Measurements from ENCODE around the gene UGT1A4.
A peak's percentile ranks its signal among the peaks of the same experiment; 100 is the strongest.
"Not testable (repeated sequence)": the region's sequence is repeated elsewhere in the genome, so short reads cannot be mapped to it uniquely, and the experiment has no call there.

UGT1A4 gene

DNA sequence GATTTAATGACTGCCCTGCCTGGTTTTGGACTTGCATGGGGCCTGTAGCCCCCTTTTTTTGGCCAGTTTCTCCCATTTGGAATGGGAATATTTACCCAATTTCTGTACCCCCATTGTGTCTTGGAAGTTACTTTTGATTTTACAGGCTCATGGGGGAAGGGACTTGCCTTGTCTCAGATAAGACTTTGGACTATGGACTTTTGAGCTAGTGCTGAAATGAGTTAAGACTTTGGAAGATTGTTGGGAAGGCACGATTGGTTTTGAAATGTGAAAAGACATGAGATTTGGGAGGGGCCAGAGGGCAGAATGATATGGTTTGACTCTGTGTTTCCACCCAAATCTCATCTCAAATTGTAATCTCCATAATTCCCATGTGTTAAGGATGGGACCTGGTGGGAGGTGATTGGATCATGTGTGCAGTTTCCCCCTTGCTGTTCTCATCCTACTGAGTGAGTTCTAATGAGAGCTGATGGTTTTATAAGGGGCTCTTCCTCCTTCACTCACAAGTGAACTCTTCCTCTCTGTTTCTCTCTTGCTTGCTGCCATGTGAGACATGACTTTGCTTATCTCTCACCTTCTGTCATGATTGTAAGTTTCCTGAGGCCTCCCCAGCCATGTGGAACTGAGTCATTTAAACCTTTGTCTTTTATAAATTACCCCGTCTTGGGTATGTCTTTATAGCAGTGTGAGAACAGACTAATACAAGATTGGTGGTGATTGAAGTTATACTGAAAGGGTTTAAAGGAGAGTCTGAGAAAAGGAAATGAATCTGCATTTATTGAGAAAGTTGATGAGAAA lies 32.9 kb downstream of the UGT1A4 start:
- DNase-seq, result not testable (repeated sequence)

DNA sequence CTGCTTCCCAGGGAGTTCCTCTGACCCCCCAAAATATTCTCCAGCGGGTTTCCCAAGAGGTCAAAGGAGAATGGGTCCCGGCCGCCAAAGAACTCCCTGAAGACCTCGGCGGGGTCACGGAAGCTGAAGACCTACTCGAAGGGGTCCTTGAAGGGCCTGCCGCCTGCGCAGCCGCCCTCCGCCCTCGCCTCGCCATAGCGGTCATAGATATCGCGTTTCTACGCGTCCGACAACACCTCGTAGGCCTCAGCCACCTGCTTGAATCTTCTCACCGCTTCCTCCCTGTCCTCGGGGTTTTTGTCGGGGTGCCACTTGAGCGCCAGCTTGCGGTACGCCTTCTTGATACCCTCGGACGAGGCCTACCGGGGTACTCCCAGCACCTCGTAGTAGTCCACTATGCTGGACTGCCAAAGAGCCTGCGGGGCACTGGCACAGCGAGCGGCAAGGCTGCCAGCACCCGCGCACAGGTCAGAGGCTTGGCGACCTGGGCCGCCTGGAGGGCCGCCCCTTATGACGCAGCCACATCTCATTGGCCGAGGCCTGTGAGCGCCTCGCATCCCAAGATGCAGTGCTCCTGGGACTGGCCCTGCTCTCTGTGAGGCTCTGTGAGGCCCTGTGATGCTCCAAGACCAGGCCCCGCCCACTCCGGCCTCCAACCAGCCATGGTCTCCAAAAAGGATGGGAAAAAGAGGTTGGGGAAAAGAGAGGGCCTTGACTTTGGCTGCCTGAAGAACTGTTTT lies 36.5 kb downstream of the UGT1A4 start:
- DNase-seq, result no peak

- DNase-seq, result no peak
Measured at GRCh38 chr2:233756429-233757081, 38.0 kb downstream of the UGT1A4 start.

DNA sequence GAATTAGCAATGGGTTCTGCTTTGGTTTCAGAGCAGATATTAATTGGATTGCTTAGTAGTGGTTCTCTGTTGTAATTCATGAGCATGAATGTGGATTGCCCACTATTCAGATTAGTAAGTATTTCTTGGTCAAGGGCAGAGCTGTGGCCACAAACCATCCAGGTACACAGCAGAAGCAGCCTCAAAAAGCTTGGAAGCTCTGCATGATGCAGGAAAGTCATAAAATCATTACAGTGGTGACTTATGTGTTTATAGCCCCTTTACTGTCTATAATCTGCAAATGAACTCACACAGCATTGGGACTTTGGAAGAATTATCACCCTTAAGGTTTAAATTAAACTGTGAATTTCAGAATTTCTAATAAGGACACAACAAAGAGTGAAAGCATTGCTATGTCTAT lies 39.6 kb downstream of the UGT1A4 start:
- DNase-seq, result no peak

DNA sequence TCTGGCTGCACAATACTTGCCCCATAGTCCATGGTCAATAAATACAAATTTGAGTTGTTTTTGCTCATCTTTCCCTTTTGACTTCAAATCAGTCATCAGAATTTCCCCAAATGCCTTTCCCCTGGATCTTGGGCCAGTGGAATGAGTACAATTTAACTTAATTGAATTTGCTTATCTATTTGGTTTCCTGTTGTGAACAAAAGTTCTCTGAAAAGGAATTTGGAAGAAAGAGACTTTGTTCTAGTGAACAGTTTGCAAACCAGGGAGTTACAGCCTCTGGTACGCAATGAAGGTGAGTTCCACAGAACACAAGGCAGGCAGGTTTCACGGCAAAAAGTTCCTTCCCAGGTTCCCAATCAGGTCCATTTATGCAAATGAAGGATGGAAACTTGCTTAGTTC lies 40.3 kb downstream of the UGT1A4 start:
- no peak for DNase-seq

DNA sequence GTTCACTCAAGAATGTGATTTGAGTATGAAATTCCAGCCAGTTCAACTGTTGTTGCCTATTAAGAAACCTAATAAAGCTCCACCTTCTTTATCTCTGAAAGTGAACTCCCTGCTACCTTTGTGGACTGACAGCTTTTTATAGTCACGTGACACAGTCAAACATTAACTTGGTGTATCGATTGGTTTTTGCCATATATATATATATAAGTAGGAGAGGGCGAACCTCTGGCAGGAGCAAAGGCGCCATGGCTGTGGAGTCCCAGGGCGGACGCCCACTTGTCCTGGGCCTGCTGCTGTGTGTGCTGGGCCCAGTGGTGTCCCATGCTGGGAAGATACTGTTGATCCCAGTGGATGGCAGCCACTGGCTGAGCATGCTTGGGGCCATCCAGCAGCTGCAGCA lies 41.5 kb downstream of the UGT1A4 start, which contains the start of gene UGT1A1:
Gene UGT1A1 (plus strand): TSS at position 228 of the 400 bp plus-strand sequence. CDS start 18 bp downstream, at position 246.
- no peak for DNase-seq

DNA sequence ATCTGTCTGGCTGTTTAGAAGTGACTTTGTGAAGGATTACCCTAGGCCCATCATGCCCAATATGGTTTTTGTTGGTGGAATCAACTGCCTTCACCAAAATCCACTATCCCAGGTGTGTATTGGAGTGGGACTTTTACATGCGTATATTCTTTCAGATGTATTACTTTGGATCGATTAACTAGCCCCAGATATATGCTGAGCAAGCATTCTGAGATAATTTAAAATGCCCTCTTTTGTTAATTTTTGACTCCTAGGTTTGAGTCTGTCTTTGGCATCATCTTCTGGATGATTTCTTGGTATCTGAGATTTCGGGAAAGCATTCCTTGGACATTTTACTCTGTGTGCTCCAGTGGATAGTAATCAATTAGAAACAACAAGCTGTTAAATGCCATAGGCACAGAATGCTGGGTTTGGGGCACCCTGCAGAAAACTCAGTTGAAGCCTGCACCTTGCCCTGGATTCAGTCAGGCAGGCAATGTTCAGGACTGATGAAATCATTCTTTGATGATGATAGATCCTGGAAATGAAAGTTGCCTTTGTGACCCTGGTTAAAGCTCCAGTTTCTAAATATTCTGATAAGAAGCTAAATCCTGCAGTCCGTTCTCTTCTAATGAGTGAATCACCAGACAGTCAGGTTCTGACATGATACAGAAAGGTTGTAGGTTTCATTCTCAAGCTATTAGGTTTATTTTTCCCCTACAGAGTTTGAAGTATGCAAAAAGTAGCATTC lies 42.7 kb downstream of the UGT1A4 start:
- DNase-seq, result no peak

DNA sequence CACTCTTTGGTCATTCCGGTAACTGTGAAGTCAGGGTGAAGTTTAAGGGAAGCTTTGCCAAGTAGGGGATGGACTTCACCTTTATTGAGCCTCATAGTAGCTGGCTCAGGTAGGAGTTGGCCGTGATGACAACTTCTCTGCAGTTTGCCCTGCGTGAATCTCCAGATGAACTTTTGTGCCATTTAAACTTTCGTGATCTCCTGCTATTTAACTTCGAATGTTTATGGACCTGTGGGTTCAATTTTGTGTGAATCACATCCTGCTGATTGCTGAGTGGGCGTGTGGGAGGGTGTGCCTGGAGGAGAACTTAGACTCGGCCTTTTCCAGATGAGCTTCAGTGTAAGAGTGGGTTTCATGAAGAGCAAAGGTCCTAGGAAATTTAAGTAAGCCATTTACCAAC lies 45.7 kb downstream of the UGT1A4 start:
- peak; percentile 59 for DNase-seq

- no peak for DNase-seq
Measured at GRCh38 chr2:233764761-233765160, 46.2 kb downstream of the UGT1A4 start.

GRCh38 chr2:233766416-233766815 lies 47.9 kb downstream of the UGT1A4 start:
- DNase-seq, result no peak

- no peak for DNase-seq
Measured at GRCh38 chr2:233768076-233768475, 49.5 kb downstream of the UGT1A4 start.

DNA sequence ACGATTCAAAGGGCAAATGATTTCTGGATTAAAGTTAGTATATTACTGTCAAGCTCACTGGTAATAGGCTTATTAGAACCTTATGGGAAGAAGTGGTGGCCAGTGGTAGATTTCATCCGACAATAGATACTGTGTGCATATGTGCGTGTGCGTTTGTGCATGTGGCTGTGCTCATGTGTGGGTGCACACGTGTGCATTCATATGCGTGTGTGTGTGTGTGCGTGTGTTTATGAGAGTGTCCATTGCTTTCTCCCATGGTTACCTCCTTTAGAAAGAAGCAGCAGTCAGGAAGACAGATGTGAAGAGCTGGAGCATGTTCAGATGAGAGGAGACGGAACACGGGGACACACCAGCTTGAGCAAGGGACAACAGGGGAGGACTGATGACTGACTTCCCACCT lies 50.7 kb downstream of the UGT1A4 start:
- no peak for DNase-seq

DNA sequence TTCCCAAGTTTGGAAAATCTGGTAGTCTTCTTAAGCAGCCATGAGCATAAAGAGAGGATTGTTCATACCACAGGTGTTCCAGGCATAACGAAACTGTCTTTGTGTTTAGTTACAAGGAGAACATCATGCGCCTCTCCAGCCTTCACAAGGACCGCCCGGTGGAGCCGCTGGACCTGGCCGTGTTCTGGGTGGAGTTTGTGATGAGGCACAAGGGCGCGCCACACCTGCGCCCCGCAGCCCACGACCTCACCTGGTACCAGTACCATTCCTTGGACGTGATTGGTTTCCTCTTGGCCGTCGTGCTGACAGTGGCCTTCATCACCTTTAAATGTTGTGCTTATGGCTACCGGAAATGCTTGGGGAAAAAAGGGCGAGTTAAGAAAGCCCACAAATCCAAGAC lies 53.6 kb downstream of the UGT1A4 start:
- no peak for DNase-seq

- no peak for DNase-seq
Measured at GRCh38 chr2:233772583-233772982, 54.0 kb downstream of the UGT1A4 start.

DNA sequence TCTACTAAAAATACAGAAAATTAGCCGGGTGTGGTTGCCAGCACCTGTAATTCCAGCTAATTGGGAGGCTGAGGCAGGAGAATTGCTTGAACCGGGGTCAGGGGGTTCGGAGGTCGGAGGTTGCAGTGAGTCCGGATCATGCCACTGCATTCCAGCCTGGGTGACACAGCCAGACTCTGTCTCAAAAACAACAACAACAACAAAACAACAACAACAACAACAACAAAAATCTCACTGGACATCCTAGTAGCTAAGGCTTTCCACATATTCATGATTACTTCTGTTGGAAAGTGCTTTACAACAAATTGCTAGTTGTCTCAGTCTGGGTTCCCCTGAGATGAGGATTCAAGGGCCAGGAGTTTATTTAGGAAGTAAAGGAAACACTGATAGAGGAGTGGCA lies 55.3 kb downstream of the UGT1A4 start:
- no peak for DNase-seq

GRCh38 chr2:233775414-233775813 lies 56.9 kb downstream of the UGT1A4 start:
- DNase-seq, result no peak

DNA sequence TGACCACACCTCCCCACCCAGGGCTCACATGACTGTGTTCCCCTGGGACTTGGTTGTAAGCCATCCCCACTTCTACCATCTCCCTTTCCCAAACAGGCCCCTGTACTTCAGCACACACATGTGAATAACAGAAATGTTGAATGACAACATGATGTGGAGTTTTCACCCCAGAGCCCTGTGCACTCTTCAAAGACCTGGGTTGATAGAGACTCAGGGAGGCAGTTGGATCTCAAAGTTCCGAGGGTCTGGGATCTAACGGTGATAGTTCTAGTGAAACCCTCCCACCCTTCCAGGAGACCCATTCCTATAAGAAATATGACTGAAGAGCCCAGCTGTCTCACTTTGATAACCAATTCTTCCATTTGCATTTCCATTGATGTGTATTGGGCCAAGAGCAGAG lies 59.5 kb downstream of the UGT1A4 start, which contains the start of gene MROH2A:
Gene MROH2A (plus strand): TSS at position 301 of the 400 bp plus-strand sequence. CDS start 1,029 bp downstream, outside the sequence.
- DNase-seq, result no peak

GRCh38 chr2:233779722-233780121 lies 61.2 kb downstream of the UGT1A4 start:
- no peak for DNase-seq

DNA sequence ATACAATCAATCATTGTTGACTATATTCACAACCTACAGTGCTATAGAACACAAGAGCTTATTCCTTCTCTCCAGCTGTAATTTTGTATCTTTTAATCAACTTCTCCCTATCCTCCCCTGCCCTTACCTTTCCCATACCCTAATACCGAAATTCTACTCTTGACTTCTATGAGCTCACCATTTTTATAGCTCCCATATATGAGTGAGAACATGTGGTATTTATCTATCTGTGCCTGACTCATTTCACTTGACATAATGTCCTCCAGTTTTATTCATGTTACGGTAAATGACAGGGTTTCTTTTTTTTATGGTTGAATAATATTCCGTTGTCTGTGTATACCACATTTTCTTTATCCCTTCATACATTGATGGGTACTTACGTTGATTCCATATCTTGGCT lies 62.2 kb downstream of the UGT1A4 start:
- DNase-seq, result no peak

GRCh38 chr2:233789554-233789953 lies 71.0 kb downstream of the UGT1A4 start:
- DNase-seq, result no peak

DNA sequence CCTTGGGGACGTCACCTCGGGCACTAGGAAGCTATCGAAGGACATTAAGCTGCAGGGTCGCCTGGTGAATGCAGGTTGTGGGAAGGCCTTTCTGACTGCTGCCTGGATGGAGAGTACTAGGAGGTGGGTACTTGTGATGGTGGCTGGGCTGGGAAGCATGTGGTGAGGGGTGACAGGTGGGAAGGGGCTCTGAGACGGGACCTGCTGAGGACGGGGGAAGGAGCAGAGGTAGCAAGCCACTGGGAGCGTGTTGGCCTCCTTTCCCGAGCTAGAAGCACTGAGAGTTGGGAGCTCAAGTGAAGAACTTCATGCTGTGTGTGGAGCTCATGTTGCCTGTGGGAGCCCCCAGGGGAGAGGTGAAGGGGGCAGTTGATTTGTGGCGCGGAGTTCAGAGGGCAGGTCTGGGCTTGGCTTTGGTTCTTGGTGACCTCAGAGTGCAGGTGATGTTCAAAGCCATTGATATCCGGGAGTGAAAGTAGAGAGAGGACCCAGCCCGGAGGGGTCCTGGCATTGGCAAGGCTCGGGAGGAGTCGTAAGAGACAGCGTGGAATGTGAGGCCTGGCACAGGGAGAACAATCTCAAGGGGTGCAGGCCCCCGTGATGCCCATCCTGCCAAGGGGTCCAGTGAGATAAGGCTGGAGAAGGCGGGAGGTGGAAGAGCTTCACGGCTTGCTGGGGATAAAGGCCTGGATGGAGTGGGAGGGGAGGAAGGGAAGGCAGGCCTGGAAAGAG lies 72.8 kb downstream of the UGT1A4 start:
- no peak for DNase-seq

DNA sequence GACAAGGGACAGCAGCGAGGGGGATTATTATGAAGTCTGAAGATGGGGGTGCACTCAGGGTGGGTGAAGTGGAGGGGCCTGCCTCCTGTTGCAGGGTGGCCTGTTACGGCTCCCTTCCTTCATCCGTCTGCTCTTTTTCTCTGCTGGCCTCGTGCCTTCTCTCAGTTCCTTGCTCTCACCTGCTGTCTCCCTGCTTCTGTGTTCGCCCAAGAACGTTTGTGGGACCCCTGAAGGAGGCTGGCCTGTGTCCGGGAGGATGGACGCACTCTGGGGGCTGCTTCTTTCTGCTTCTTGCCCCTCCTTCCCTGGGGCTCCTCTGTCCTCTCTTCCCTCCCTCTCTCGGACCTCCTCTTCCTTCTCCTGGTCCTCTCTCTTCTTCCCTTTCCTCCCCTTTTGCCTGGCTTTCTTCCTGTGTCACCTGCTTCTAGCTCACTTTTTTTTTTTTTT lies 73.4 kb downstream of the UGT1A4 start:
- DNase-seq, result no peak

Data from HCEC 1CT (cell line).